ENCODE measurements around the gene MALL. TPM values are rescaled to one million over a fixed set of nuclear protein-coding genes. Genes with fewer than 3 reads are reported as not detected.

MALL gene
- total RNA-seq, 1 experiment from 2014 or later: 26.1 TPM

DNA sequence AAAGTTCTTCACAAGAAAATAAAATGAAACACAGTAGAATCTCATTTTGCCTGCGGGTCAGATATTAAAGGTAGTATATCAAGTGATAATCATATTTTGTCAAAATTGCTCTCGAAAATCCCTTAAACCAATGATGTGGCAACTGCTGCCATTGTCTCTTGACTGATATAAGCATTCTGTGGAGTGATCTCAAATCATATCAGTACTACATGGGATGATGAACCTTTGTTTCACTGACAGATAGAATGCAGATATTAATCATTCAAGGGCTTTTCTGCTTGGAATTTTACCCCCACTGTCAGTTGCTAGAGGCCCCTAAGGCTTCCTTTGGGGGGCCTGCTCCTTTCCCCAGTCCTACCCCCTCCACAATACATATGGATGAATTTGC is 31.3 kb upstream of the MALL start:
- intact Hi-C loops (cut with micrococcal nuclease; ENCODE audit: unreplicated experiment): no loop called here
- POLR2A ChIA-PET: no interaction called here
- no TSS peak for BruUV-seq (replicated peaks)
- Mint-ChIP-seq H3K4me1 (ENCODE audit: low read depth, unreplicated experiment) (peaks cover 16% of the 10 kb centered on the region), H3K4me3 (ENCODE audit: unreplicated experiment) (no peak overlapping the region), H3K27me3 (ENCODE audit: insufficient read depth, unreplicated experiment) (no peaks in the 10 kb centered on the region), H3K36me3 (ENCODE audit: insufficient read depth, unreplicated experiment) (no peaks in the 10 kb centered on the region), H3K9me3 (ENCODE audit: unreplicated experiment) (peaks cover 18% of the 10 kb centered on the region), H3K27ac (ENCODE audit: unreplicated experiment) (no peak overlapping the region)
- no peak for DNase-seq
- Histone ChIP-seq H3K4me1 (peaks cover 6% of the 10 kb centered on the region), H3K27me3 (replicated peaks; ENCODE audit: control insufficient read depth, insufficient read depth, low read length) (no peaks in the 10 kb centered on the region), H3K9me3 (0 out of 2 replicates have a peak, but pooled peaks cover 2% of the 10 kb centered on the region), H3K4me3 (ENCODE audit: low read depth, low read length) (no peak overlapping the region), H3K36me3 (ENCODE audit: control insufficient read depth, insufficient read depth, low read length) (no peaks in the 10 kb centered on the region)
- CTCF ChIA-PET: no interaction called here
- TF ChIP-seq, protein P1, sequence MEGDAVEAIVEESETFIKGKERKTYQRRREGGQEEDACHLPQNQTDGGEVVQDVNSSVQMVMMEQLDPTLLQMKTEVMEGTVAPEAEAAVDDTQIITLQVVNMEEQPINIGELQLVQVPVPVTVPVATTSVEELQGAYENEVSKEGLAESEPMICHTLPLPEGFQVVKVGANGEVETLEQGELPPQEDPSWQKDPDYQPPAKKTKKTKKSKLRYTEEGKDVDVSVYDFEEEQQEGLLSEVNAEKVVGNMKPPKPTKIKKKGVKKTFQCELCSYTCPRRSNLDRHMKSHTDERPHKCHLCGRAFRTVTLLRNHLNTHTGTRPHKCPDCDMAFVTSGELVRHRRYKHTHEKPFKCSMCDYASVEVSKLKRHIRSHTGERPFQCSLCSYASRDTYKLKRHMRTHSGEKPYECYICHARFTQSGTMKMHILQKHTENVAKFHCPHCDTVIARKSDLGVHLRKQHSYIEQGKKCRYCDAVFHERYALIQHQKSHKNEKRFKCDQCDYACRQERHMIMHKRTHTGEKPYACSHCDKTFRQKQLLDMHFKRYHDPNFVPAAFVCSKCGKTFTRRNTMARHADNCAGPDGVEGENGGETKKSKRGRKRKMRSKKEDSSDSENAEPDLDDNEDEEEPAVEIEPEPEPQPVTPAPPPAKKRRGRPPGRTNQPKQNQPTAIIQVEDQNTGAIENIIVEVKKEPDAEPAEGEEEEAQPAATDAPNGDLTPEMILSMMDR (IDR thresholded peaks at IDR 0.05; ENCODE audit: insufficient read depth in 1 of 2, low read depth in 1 of 2, low read length in 1 of 2, severe bottlenecking in 1 of 2, unreplicated experiment in 1 of 2): no peak

GRCh38 chr2:110146183-110146944 is 30.7 kb upstream of the MALL start:
- CTCF ChIA-PET: no interaction called here

DNA sequence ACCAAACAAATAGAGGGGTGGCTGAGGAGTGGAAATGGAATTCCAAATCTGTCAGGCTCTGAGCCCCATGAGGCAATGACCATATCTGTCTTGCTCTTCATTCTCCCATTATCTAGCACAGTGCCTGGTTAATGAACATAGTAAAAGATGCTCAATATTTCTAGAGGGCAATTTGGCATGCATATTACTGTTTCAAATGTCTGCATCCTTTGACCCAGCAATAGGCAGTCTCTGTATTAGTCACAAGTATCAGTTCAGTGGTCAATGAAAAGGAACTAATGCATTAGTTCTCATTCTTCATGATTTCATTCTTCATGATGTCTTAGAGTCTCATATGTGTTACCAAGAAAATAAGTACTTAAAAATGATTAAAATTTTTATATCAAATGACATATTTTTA is 28.4 kb upstream of the MALL start:
- peaks cover 16% of the 10 kb centered on the region for H3K4me1 Mint-ChIP-seq (ENCODE audit: low read depth, unreplicated experiment)
- BruUV-seq (replicated peaks): no TSS peak
- H3K27ac Mint-ChIP-seq (ENCODE audit: unreplicated experiment): no peak overlapping the region
- TF ChIP-seq, protein P1 (IDR thresholded peaks at IDR 0.05; ENCODE audit: insufficient read depth in 1 of 2, low read depth in 1 of 2, low read length in 1 of 2, severe bottlenecking in 1 of 2, unreplicated experiment in 1 of 2): no peak
- H3K36me3 Mint-ChIP-seq (ENCODE audit: insufficient read depth, unreplicated experiment): no peaks in the 10 kb centered on the region
- H3K9me3 Mint-ChIP-seq (ENCODE audit: unreplicated experiment): peaks cover 13% of the 10 kb centered on the region
- H3K4me3 Mint-ChIP-seq (ENCODE audit: unreplicated experiment): no peak overlapping the region
- ChIA-PET POLR2A (no interaction called here), CTCF (no interaction called here)
- no peak for DNase-seq
- H3K9me3 ChIP-seq: no peaks in the 10 kb centered on the region
- peaks cover 6% of the 10 kb centered on the region for H3K4me1 ChIP-seq
- no peaks in the 10 kb centered on the region for H3K27me3 ChIP-seq (replicated peaks; ENCODE audit: control insufficient read depth, insufficient read depth, low read length)
- no peaks in the 10 kb centered on the region for H3K36me3 ChIP-seq (ENCODE audit: control insufficient read depth, insufficient read depth, low read length)
- no peaks in the 10 kb centered on the region for H3K27me3 Mint-ChIP-seq (ENCODE audit: insufficient read depth, unreplicated experiment)
- H3K4me3 ChIP-seq (ENCODE audit: low read depth, low read length): no peak overlapping the region
- intact Hi-C loops (cut with micrococcal nuclease; ENCODE audit: unreplicated experiment): no loop called here

More at GRCh38 chr2:110146183-110146944, 30.7 kb upstream of the MALL start:
- Mint-ChIP-seq H3K36me3 (ENCODE audit: insufficient read depth, unreplicated experiment) (no peaks in the 10 kb centered on the region), H3K27ac (ENCODE audit: unreplicated experiment) (no peak overlapping the region), H3K4me3 (ENCODE audit: unreplicated experiment) (no peak overlapping the region), H3K9me3 (ENCODE audit: unreplicated experiment) (peaks cover 15% of the 10 kb centered on the region), H3K4me1 (ENCODE audit: low read depth, unreplicated experiment) (peaks cover 16% of the 10 kb centered on the region), H3K27me3 (ENCODE audit: insufficient read depth, unreplicated experiment) (no peaks in the 10 kb centered on the region)
- POLR2A ChIA-PET: no interaction called here
- TF ChIP-seq, protein P1 (IDR thresholded peaks at IDR 0.05; ENCODE audit: insufficient read depth in 1 of 2, low read depth in 1 of 2, low read length in 1 of 2, severe bottlenecking in 1 of 2, unreplicated experiment in 1 of 2): no peak
- no peaks in the 10 kb centered on the region for H3K27me3 ChIP-seq (replicated peaks; ENCODE audit: control insufficient read depth, insufficient read depth, low read length)
- no TSS peak for BruUV-seq (replicated peaks)
- intact Hi-C loops (cut with micrococcal nuclease; ENCODE audit: unreplicated experiment): no loop called here
- no peak for DNase-seq
- no peaks in the 10 kb centered on the region for H3K36me3 ChIP-seq (ENCODE audit: control insufficient read depth, insufficient read depth, low read length)
- peaks cover 6% of the 10 kb centered on the region for H3K4me1 ChIP-seq
- no peaks in the 10 kb centered on the region for H3K9me3 ChIP-seq
- H3K4me3 ChIP-seq (ENCODE audit: low read depth, low read length): no peak overlapping the region
